H1 (cell line): ENCODE data around the gene ACYP2. TPM values are rescaled to one million over a fixed set of nuclear protein-coding genes. Genes with fewer than 3 reads are reported as not detected.

Source experiments
- ASH2L ChIP-seq: fragments of 200-600, 300-600 bp; sonication (generic); IDR thresholded peaks from one replicate; pipeline ENCODE4 v1.7.1; 2017; ENCODE audit warnings: low read length
- CBX5 ChIP-seq: fragments of 300-800, 300-1000 bp; sonication (generic); IDR thresholded peaks from 2 replicates; pipeline ENCODE4 v1.7.1; 2016; ENCODE audit warnings: antibody characterized with exemption, low read length, low read depth
- CBX8 ChIP-seq: fragments of 300-800, 300-1000 bp; sonication (generic); IDR thresholded peaks from 2 replicates; pipeline ENCODE4 v1.7.1; 2016; ENCODE audit warnings: low read depth, low read length, borderline replicate concordance
- ZNF274 ChIP-seq: IDR thresholded peaks from 2 replicates; pipeline ENCODE4 v1.7.0; 2012; ENCODE audit warnings: low read length, borderline replicate concordance; ENCODE audit errors: extremely low read depth
- polyA plus RNA-seq, 7 experiments: library from polyadenylated mRNA; depleted of rRNA in 3 of 7; stranded (reverse) in 5 of 7; unstranded in 2 of 7; fragments of >200 nt in 5 of 7; fragments of 200-250 nt in 2 of 7; gene quantifications; 1 replicate in 5 of 7; 2 replicates in 1 of 7; 4 replicates in 1 of 7; pipeline versions ENCODE4 v1.2.1 to v1.2.3, GENCODE V29; 2011 to 2013; ENCODE audit warnings: missing spikeins in 2 of 7, mixed read lengths in 2 of 7
- total RNA-seq: library from RNA; stranded (reverse); fragmentation: NEBNext Ultra II Directional; extraction: Animal tissue kit (Norgen Biotek cat#: 25700); gene quantifications from 2 replicates; pipeline ENCODE4 v1.2.1, GENCODE V29; 2021

Gene ACYP2
- total and polyA plus RNA-seq, 2 of the 8 experiments (the other 6 are each of a cell fraction or from before 2014, with no cell fraction given) = 3.4 to 4.4 TPM

DNA sequence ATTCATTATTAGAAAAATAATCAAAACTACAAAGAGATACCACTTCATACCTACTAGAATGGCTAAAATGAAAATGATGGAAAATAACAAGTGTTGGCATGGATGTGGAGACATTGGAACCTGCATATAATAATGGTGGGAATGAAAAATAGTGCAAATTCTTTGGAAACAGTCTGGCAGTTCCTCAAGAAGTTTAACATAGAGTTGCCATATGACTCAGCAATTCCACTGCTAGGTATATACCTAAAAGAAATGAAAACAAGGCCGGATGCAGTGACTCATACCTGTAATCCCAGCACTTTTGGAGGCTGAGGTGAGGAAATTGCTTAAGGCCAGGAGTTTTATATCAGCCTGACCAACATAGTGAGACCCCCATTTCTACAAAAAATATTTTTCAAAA, 41.6 kb upstream of the ACYP2 start (continued):
- TF ChIP-seq ASH2L = no peak
- no peak for TF ChIP-seq CBX8
- no peak for TF ChIP-seq CBX5
- no peak for TF ChIP-seq ZNF274
